Kidney (tissue), 14 donors: ENCODE data around the gene PIM3. TPM values are rescaled to one million over a fixed set of nuclear protein-coding genes. Genes with fewer than 3 reads are reported as not detected.

Experiments used
- DNase-seq, 5 donors: peaks; one replicate each; pipeline ENCODE4 v3.0.0-alpha.2; 2013 to 2020
- FAIRE-seq: peaks from 2 replicates; lab custom pipeline; 2012; peaks lifted over from hg19 to GRCh38; lab: Jason Lieb, UNC
- H3K27ac ChIP-seq, 2 donors: one replicate each; pipeline ENCODE4 v1.7.0; 2013; ENCODE audit warnings: low read depth in 2 of 2, low read length in 2 of 2, inconsistent platforms in 1 of 2
- H3K27me3 ChIP-seq: one replicate; pipeline ENCODE4 v1.7.1; 2013; ENCODE audit warnings: low read length, inconsistent platforms; ENCODE audit not compliant: control insufficient read depth, insufficient read depth
- H3K36me3 ChIP-seq, 3 donors: one replicate each; pipeline versions ENCODE4 v1.7.0 to v1.7.1; 2013; ENCODE audit warnings: low read length in 3 of 3, control low read depth in 1 of 3, inconsistent platforms in 1 of 3; ENCODE audit not compliant: insufficient read depth in 3 of 3, control insufficient read depth in 2 of 3
- H3K4me1 ChIP-seq, 3 donors: one replicate each; pipeline versions ENCODE4 v1.7.0 to v1.7.1; 2013; ENCODE audit warnings: low read length in 3 of 3, inconsistent platforms in 1 of 3, low read depth in 1 of 3; ENCODE audit not compliant: control insufficient read depth in 2 of 3, insufficient read depth in 2 of 3
- H3K4me3 ChIP-seq, 3 donors: one replicate each; pipeline versions ENCODE4 v1.7.0 to v1.8.1; 2013; ENCODE audit warnings: low read length in 3 of 3, control low read depth in 1 of 3, inconsistent platforms in 1 of 3
- H3K9ac ChIP-seq, 3 donors: one replicate each; pipeline versions ENCODE4 v1.7.0 to v1.7.1; 2013; ENCODE audit warnings: low read length in 3 of 3, control low read depth in 1 of 3, inconsistent platforms in 1 of 3
- H3K9me3 ChIP-seq, 3 donors: one replicate each; pipeline versions ENCODE4 v1.7.0 to v1.7.1; 2013; ENCODE audit warnings: low read length in 3 of 3, control low read depth in 1 of 3, inconsistent platforms in 1 of 3; ENCODE audit not compliant: control insufficient read depth in 2 of 3, insufficient read depth in 1 of 3
- intact Hi-C: fragments of 100-400 bp; cut with DNase I; formaldehyde crosslinking; loops from one replicate; pipeline ENCODE4 v1.11.1; 2022
- polyA plus RNA-seq: library from polyadenylated mRNA; stranded (reverse); fragments of 350-450 nt; fragmentation: Illumina TruSeq; extraction: RNeasy Lipid Tissue Mini Kit (QIAGEN cat#74804); gene quantifications from one replicate; pipeline ENCODE4 v1.2.3, GENCODE V29; 2014; ENCODE audit warnings: low read depth, low replicate concordance; ENCODE audit not compliant: insufficient read depth
- total RNA-seq: library from RNA; stranded (reverse); fragmentation: NEBNext Ultra II Directional; extraction: Animal tissue kit (Norgen Biotek cat#: 25700); gene quantifications from one replicate; pipeline ENCODE4 v1.2.1, GENCODE V29; 2021
- TF ChIP-seq, protein P1 (sequence below): IDR thresholded peaks from 3 replicates; pipeline ENCODE4 v1.5.1; 2012; ENCODE audit warnings: mild to moderate bottlenecking, moderate library complexity, borderline replicate concordance; ENCODE audit not compliant: insufficient read depth; ENCODE audit errors: extremely low read depth
- donor health status: control.
- donor health status: control.
- donor health status: control.
- donor health status: control.
- donor health status: control.
- donor health status: DM: yes; HTN: yes; CAD: no.
- donor health status: Normal renal cell carcinoma (clear cell type).

Gene PIM3
- total and polyA plus RNA-seq, 2 donors from 2014 or later, result 96.5 to 107 TPM

GRCh38 chr22:49928185-49928495 lies 32.4 kb upstream of the PIM3 start:
- H3K4me3 ChIP-seq, result no peak overlapping the region
- no peak overlapping the region for H3K27ac ChIP-seq
- no peak overlapping the region for H3K9ac ChIP-seq
- no peaks in the 10 kb centered on the region for H3K27me3 ChIP-seq
- H3K36me3 ChIP-seq, result no peaks in the 10 kb centered on the region
- TF ChIP-seq, protein P1, sequence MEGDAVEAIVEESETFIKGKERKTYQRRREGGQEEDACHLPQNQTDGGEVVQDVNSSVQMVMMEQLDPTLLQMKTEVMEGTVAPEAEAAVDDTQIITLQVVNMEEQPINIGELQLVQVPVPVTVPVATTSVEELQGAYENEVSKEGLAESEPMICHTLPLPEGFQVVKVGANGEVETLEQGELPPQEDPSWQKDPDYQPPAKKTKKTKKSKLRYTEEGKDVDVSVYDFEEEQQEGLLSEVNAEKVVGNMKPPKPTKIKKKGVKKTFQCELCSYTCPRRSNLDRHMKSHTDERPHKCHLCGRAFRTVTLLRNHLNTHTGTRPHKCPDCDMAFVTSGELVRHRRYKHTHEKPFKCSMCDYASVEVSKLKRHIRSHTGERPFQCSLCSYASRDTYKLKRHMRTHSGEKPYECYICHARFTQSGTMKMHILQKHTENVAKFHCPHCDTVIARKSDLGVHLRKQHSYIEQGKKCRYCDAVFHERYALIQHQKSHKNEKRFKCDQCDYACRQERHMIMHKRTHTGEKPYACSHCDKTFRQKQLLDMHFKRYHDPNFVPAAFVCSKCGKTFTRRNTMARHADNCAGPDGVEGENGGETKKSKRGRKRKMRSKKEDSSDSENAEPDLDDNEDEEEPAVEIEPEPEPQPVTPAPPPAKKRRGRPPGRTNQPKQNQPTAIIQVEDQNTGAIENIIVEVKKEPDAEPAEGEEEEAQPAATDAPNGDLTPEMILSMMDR, result no peak
- no peaks in the 10 kb centered on the region for H3K9me3 ChIP-seq
- intact Hi-C loops, result loop anchor here (5.0 kb wide), 1 partner anchor 104 kb away; no protein-coding TSS in a partner anchor
- FAIRE-seq (no peak), DNase-seq (no peak)
- H3K4me1 ChIP-seq, result peaks cover 0 to 19% (median 0%) of the 10 kb centered on the region in 3 donors

DNA sequence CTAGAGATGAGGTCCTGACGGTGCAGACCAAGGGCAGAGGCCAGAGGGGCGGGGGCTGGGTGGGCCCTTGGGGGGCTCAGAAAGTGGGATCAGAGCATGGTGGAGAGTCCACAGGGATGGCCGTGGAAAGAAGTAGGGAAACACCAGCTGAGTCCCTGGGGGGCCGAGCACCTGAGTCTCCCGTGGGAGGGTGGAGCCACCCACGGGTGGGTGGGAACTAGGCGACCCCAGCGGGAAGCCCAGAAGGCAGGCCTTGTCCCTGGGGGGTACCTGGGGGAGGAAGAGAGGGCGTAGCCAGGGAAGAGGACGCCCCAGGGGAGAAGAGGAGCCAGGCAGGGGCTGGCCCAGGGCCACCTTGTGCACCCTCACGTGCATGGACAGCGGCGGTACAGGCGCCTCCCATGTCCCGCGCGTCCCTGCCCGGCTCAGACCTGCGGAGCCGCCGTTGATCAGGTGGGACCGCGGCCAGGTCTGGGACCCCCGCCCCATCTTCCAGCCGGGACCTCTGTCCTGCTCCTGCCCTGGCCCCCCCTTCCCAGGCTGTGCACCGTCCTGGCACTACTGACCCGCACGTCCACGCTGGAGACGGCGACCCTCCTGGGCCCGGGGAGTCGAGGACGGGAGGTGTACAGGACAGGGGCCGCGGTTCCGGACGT lies 31.9 kb upstream of the PIM3 start:
- no peak overlapping the region for H3K9ac ChIP-seq
- H3K27ac ChIP-seq, result no peak overlapping the region
- H3K4me3 ChIP-seq, result no peak overlapping the region
- no peaks in the 10 kb centered on the region for H3K36me3 ChIP-seq
- DNase-seq (peak in 1 of 5 donors; percentile 67), FAIRE-seq (no peak)
- no peaks in the 10 kb centered on the region for H3K27me3 ChIP-seq
- intact Hi-C loops, result loop anchor here (5.0 kb wide), 1 partner anchor 104 kb away; no protein-coding TSS in a partner anchor
- H3K9me3 ChIP-seq, result no peaks in the 10 kb centered on the region
- TF ChIP-seq, protein P1, result no peak
- peaks cover 0 to 22% (median 0%) of the 10 kb centered on the region in 3 donors for H3K4me1 ChIP-seq

- DNase-seq (peak in 3 of 5 donors; percentile 53 to 83 (median 69)), FAIRE-seq (no peak)
- Histone ChIP-seq H3K4me1 (peaks cover 0 to 22% (median 0%) of the 10 kb centered on the region in 3 donors), H3K36me3 (no peaks in the 10 kb centered on the region), H3K9ac (peak overlapping the region in 1 of 3 donors; percentile 26), H3K4me3 (no peak overlapping the region), H3K9me3 (no peaks in the 10 kb centered on the region), H3K27me3 (no peaks in the 10 kb centered on the region), H3K27ac (no peak overlapping the region)
- TF ChIP-seq, protein P1, result peak; percentile 85
- intact Hi-C loops, result loop anchor here (5.0 kb wide), 1 partner anchor 103 kb away; no protein-coding TSS in a partner anchor
Observed at GRCh38 chr22:49929211-49929979, 31.2 kb upstream of the PIM3 start.
